ENCODE data around the gene STOX1.

- TF ChIP-seq REST (IDR thresholded peaks at IDR 0.05; ENCODE audit: insufficient read depth in 1 of 2, low read depth in 2 of 2, low read length in 2 of 2) (no peak), SIN3A (IDR thresholded peaks at IDR 0.05; ENCODE audit: borderline replicate concordance, insufficient read depth, low read length) (no peak), POLR2AphosphoS5 (IDR thresholded peaks at IDR 0.05; ENCODE audit: low read depth, low read length) (no peak), TAF1 (IDR thresholded peaks at IDR 0.05; ENCODE audit: borderline replicate concordance, insufficient read depth, low read length) (no peak)
These were observed 5.3 kb downstream of the STOX1 start for GRCh38 chr10:68832601-68833000.
